ENCODE results near the gene PTGER1.

- no peak for TF ChIP-seq CTCF (optimal IDR thresholded peaks at IDR 0.05 in 1 of 3, IDR thresholded peaks at IDR 0.05 in 1 of 3, conservative IDR thresholded peaks at IDR 0.05 in 1 of 3; ENCODE audit: extremely low read depth in 1 of 3, insufficient read depth in 2 of 3, low read length in 3 of 3)
- TF ChIP-seq EZH2 (IDR thresholded peaks at IDR 0.05; ENCODE audit: low read length): no peak
These were observed 3.5 kb downstream of the PTGER1 start for GRCh38 chr19:14471436-14472187.

Data from keratinocyte (primary cell).